ENCODE results near the gene KRTAP5-4.

GRCh38 chr11:1625541-1625940 lies 3.6 kb upstream of the KRTAP5-4 start:
- TF ChIP-seq CTCF (conservative IDR thresholded peaks at IDR 0.05; ENCODE audit: low read length) = no peak
- TF ChIP-seq EZH2phosphoT487 (IDR thresholded peaks at IDR 0.05; ENCODE audit: borderline replicate concordance) = no peak
